Cardiac fibroblast (primary cell): ENCODE results near the gene CTBP1.
A peak's percentile ranks its signal among the peaks of the same experiment; 100 is the strongest.

ENCODE experiments used
- DNase-seq, 2 donors: peaks; one replicate each; pipeline versions ENCODE4 v3.0.0 to v3.0.0-alpha.2; 2010; ENCODE audit warnings: low read depth in 2 of 2
- H3K4me3 ChIP-seq, 2 donors: replicated peaks in 1 of 2; 1 replicate in 1 of 2; 2 replicates in 1 of 2; pipeline ENCODE4 v1.5.1; 2011; ENCODE audit warnings: low read depth in 2 of 2, low read length in 2 of 2, mild to moderate bottlenecking in 2 of 2, moderate library complexity in 1 of 2
- CTCF ChIP-seq: IDR thresholded peaks from one replicate; pipeline ENCODE4 v1.5.1; 2011; ENCODE audit warnings: low read depth, mild to moderate bottlenecking, low read length, inconsistent platforms

Gene CTBP1

DNA sequence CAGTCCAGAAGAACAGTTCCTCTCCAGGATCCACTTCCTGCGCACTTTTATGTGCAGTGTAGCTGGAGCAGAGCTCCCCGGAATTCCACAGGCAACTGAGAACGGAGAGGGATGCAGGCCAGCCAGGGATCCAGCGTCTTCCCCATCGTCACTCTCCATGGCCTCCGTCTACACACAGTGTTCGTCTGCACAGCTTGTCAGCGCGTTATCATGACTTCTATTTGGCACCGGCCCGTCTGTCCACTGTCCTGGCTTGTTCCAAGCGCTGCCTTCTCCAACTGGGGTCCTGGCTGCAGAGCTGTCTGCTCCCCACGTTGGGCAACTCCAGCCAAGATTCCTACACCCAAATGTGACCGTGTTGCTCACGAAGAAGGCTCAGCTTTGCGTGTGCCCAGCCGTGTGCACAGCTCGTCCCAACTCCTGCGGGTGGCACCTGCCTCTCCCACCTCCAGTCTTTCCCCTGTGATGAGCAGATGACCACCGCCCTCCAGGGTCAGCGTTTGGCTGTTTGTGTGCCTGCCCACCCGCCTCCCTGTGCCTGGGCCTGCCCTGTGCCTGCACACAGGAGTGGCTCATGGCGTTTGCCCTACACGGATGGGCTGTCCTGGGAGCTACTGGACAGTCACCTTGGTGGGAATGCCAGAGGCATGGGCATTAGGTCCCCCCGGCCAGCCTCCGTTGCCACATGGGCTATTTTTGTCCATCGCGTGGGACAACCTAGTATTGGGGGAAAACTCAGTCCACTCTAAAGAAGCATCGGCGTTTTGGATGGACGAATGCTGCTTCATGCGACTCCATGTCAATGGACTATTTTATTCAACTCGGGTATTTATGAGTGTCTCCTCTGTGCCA, 2.2 kb upstream of the CTBP1 start:
- H3K4me3 ChIP-seq, result no peak overlapping the region
- DNase-seq, result no peak
- no peak for TF ChIP-seq CTCF

- no peak for TF ChIP-seq CTCF
- H3K4me3 ChIP-seq, result no peak overlapping the region
- DNase-seq, result no peak
These were observed 1.5 kb upstream of the CTBP1 start for GRCh38 chr4:1250527-1250812.

DNA sequence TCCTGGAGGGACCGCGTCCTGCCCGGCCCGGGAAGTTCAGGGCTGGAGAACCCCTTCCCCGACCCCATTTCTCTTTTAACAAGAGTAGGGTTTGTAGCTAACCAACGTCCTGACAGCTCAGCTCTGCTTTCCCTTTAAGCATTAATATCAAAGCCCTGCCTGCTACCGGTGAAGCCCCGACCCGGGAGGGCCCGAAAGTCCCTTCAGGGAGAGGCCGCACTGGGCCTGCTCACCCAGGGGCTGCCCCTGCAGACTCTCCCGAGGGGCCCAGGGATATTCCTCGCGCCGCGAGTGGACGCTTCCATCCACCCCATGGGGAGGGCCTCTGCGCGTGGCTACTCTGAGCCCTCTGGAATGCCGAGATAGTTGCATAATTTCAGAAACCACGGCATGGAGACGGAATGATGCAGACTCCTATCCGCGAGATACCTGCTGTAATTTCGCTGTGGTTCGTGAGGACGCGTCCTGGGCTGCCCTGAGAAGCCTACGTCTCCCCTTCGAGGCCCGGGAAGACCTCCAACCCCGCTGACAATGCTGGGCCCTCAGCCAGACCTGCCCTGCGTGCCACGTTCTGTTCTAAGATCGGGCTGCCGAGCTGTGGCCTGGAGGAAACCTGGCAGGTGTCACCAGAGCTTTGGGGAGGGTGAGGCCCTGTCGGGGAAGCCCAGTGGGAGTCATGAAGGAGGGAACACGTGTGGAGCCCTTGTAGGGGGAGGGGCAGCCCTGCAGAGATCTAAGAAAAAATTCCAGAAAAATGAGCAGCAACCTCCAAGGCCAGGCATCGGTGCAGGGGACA, 999 bp upstream of the CTBP1 start:
- DNase-seq, result peak; percentile 39 to 63
- peak overlapping the region; percentile 56 to 57 for H3K4me3 ChIP-seq
- TF ChIP-seq CTCF, result no peak

DNA sequence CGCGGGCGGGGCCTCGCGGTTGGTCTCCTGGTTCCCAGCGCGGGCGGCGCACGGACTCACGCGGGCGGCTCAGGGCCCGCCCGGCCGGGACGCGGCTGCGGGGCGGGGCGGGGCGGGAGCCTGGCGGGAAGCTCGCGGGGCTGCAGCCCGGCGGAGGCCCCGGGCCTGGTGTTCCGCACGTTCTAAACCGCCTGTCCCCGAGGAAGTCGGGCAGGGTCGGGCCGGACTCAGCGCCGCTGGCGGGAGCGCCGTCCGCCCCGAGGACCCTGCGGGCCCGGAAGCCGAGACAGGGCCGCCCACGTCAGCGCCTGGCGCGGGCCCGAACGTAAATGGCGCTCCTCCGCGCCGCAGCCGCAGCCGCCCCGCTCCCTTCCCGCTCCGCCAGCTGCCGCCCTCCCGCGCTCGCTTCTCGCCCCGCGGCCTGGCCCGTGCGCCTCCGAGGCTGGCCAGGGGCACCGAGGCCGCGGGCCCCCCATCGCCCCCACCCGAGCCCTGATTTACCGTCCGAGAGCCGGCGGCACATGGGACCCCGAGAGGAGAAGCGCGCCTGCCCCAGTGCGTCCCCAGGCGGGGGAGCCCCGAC, 309 bp upstream of the CTBP1 start:
- TF ChIP-seq CTCF, result no peak
- DNase-seq, result peak; percentile 86 to 94

GRCh38 chr4:1247864-1248244, 1.1 kb downstream of the CTBP1 start:
- H3K4me3 ChIP-seq, result peak overlapping the region; percentile 76 to 77
- no peak for TF ChIP-seq CTCF
- no peak for DNase-seq

More for the DNA sequence above, 309 bp upstream of the CTBP1 start:
- peak overlapping the region; percentile 56 to 57 for H3K4me3 ChIP-seq

DNA sequence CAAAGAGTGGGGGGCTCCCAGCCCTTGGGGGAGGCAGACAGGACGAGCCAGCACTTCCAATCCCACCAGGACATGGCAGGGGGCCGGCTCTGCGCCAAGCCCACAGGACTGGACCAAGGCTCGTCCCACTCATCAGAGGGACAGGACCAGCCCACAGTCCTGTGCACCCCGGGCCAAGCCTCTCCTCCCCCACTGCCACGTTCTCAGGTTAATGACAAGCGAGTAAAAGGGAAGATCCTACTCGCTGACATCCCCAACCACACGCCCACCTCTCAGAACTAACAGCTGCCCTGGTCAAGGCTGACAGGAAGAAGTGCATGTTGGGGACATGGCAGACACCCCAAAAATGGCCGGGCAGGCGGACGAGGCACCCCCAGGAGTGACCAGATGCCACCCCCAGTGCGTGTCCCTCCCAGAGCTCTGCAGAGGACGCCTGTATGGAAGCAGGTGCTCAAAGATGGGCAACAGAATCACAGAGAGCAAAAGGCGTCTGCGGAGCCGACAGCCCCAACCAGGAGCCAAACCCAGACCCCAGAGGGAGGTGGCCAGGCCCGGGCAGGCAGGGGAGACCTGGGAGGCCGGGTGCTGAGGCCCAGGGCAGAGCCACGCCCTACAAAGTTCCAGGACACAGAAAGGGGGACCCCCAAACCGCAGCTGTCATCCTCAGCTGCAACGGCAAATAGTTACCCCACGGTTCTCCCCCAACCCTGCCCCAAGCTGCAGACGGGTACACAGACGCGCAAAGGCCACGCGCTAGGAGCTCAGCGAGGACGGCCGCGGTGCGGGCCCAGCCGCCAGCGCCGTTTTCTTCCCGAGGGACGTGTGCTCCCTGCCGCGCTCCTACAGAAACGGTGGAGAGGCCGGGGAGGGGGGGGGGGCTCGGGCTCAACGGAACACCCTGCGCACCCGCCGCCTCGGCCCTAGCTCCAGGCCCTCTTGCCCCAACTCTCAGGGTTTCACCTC, 1.7 kb downstream of the CTBP1 start:
- DNase-seq, result peak in 1 of 2 donors; percentile 32
- peak overlapping the region; percentile 76 to 77 for H3K4me3 ChIP-seq
- no peak for TF ChIP-seq CTCF
